AG04450 (cell line): ENCODE measurements around the gene UBR4. TPM values are rescaled to one million over a fixed set of nuclear protein-coding genes. Genes with fewer than 3 reads are reported as not detected.

ENCODE experiments used
- CTCF ChIA-PET: fragments of 300-600, 350-600 bp; formaldehyde crosslinking; extraction: SDS; loops from one replicate; lab custom pipeline; 2022; ENCODE audit warnings: antibody characterized with exemption, inconsistent platforms; lab: Charles Lee
- POLR2A ChIA-PET: fragments of 350-600 bp; formaldehyde crosslinking; extraction: SDS; loops from one replicate; lab custom pipeline; 2021; ENCODE audit warnings: antibody characterized with exemption, inconsistent platforms; lab: Yijun Ruan, JAX
- DNase-seq: peaks from one replicate; pipeline ENCODE4 v3.0.0-alpha.2; 2011; ENCODE audit warnings: low read depth, low spot score
- H3K27ac ChIP-seq: one replicate; pipeline ENCODE4 v1.5.1; 2012; ENCODE audit warnings: low read depth, low read length, control low read depth
- H3K27me3 ChIP-seq: one replicate; pipeline ENCODE4 v1.6.0; 2012; ENCODE audit warnings: low read length; ENCODE audit not compliant: control insufficient read depth, insufficient read depth
- H3K4me3 ChIP-seq: 2 replicates; pipeline ENCODE4 v1.5.1; 2011; ENCODE audit warnings: mild to moderate bottlenecking, low read depth, low read length, control low read depth
- H3K9me3 ChIP-seq: 2 replicates; pipeline ENCODE4 v1.5.1; 2012; ENCODE audit warnings: low read length; ENCODE audit not compliant: control insufficient read depth, insufficient read depth
- polyA plus RNA-seq: library from polyadenylated mRNA; depleted of rRNA; stranded (reverse); fragments of >200 nt; gene quantifications from 2 replicates; pipeline ENCODE4 v1.2.3, GENCODE V29; 2011
- TF ChIP-seq, protein P1 (sequence below): IDR thresholded peaks from 2 replicates; pipeline ENCODE4 v1.5.1; 2011; ENCODE audit warnings: low read depth, low read length, control low read depth, inconsistent platforms

UBR4 gene
- polyA plus RNA-seq, 1 experiment: 91.9 TPM

DNA sequence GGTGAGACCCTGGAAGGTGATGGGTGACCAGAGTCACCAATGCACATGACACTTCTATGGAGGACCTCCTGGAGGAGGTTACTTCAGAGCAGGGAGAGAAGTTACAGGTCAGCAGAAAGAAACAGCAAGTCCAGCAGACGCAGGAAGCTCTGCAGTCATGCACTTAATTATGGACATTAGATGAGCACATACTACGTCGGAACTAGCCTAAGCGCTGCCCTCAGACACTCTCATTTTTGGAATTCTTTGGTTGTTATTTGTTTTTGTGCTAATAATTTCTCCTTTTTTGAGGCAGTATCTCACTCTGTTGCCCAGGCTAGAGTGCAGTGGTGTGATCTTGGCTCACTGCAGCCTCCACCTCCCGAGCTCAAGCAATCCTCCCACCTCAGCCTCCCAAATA is 160.3 kb downstream of the UBR4 start:
- POLR2A ChIA-PET: no interaction called here
- CTCF ChIA-PET: interaction anchor here (0.9 kb wide), 1 partner anchor 136 kb away, joined by 5 read pairs; no protein-coding TSS in a partner anchor
- TF ChIP-seq, protein P1, sequence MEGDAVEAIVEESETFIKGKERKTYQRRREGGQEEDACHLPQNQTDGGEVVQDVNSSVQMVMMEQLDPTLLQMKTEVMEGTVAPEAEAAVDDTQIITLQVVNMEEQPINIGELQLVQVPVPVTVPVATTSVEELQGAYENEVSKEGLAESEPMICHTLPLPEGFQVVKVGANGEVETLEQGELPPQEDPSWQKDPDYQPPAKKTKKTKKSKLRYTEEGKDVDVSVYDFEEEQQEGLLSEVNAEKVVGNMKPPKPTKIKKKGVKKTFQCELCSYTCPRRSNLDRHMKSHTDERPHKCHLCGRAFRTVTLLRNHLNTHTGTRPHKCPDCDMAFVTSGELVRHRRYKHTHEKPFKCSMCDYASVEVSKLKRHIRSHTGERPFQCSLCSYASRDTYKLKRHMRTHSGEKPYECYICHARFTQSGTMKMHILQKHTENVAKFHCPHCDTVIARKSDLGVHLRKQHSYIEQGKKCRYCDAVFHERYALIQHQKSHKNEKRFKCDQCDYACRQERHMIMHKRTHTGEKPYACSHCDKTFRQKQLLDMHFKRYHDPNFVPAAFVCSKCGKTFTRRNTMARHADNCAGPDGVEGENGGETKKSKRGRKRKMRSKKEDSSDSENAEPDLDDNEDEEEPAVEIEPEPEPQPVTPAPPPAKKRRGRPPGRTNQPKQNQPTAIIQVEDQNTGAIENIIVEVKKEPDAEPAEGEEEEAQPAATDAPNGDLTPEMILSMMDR: no peak
- Histone ChIP-seq H3K4me3 (no peak overlapping the region), H3K27me3 (peaks cover 23% of the 10 kb centered on the region), H3K9me3 (no peaks in the 10 kb centered on the region; the same call in 1 of the 2 replicates), H3K27ac (no peak overlapping the region)
- no peak for DNase-seq

DNA sequence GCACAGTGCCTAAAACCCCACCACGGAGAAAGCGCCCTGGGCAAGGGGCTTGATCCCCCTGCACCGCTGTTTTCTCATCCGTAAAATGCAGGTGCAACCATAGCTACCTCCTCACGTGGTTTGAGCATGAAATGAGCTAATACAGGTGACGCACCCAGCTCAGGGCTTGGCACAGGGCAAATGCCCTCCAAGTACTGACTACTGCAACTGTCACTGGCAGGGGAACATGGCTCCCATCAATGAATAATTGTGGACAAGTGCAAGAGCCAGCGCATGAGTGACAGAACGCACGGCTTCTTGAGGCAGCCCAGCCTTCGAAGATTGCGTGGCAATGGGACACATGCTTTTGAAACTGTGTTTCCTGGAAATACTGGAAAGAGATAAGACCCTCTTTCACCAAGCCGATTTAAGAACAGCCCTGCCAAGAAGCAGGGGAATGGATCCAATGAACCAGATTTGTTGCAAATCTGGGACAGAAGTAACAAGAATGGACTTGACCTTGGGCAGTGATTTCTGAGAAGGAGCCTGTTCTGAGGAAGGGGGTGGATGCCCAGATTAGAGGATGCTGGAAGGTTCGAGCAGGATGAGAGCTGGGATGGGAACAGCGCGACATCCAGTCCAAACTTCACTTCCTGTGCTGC is 160.8 kb downstream of the UBR4 start:
- peaks cover 19% of the 10 kb centered on the region for H3K27me3 ChIP-seq
- ChIA-PET CTCF (interaction anchor here (0.7 to 2.2 kb wide), 3 partner anchors 136 to 137 kb away, joined by 3 to 8 read pairs (median 5); no protein-coding TSS in a partner anchor), POLR2A (no interaction called here)
- no peak overlapping the region for H3K27ac ChIP-seq
- TF ChIP-seq, protein P1: no peak
- no peaks in the 10 kb centered on the region; the same call in 1 of the 2 replicates for H3K9me3 ChIP-seq
- no peak for DNase-seq
- no peak overlapping the region for H3K4me3 ChIP-seq

DNA sequence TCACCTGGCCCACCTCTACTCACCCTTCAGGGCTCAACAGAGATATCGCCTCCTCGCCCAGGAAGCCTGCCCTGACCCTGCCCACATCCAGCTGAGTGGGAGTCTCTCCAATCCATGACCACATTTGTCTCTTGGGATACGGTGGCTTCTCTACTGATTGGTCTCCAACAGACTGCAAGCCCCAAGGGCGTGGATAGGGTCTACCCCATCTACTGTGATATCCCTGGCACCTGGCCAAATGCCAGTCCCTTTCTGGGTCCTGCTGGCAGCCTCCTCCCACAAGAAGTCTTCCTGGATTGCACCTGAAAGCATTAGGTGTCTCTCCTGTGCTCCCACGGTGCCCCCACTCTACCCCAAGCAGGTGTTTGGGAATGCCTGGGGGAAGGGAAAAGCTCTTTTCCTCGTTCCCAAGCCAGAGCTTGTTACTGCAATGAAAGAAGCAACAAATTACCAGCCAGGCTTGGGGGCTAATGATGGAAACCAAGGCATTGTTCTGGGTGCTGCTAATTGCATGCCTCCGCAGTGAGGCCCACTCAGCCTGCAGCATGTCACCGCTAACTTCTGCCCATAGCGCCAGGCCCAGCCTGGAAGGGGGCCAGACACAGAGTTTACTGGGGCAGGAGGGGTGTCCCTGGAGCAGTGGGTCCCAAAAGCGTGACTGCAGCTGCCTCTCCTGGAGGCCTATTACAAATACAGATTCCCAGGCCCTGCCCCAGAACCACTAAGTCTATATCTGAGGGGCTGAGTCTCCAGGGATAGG is 162.9 kb downstream of the UBR4 start:
- Histone ChIP-seq H3K9me3 (no peaks in the 10 kb centered on the region), H3K27ac (no peak overlapping the region), H3K27me3 (peaks cover 22% of the 10 kb centered on the region), H3K4me3 (no peak overlapping the region)
- no peak for DNase-seq
- TF ChIP-seq, protein P1: no peak
- ChIA-PET CTCF (interaction anchor here (2.2 kb wide), 1 partner anchor 134 kb away, joined by 8 read pairs; no protein-coding TSS in a partner anchor), POLR2A (no interaction called here)

DNA sequence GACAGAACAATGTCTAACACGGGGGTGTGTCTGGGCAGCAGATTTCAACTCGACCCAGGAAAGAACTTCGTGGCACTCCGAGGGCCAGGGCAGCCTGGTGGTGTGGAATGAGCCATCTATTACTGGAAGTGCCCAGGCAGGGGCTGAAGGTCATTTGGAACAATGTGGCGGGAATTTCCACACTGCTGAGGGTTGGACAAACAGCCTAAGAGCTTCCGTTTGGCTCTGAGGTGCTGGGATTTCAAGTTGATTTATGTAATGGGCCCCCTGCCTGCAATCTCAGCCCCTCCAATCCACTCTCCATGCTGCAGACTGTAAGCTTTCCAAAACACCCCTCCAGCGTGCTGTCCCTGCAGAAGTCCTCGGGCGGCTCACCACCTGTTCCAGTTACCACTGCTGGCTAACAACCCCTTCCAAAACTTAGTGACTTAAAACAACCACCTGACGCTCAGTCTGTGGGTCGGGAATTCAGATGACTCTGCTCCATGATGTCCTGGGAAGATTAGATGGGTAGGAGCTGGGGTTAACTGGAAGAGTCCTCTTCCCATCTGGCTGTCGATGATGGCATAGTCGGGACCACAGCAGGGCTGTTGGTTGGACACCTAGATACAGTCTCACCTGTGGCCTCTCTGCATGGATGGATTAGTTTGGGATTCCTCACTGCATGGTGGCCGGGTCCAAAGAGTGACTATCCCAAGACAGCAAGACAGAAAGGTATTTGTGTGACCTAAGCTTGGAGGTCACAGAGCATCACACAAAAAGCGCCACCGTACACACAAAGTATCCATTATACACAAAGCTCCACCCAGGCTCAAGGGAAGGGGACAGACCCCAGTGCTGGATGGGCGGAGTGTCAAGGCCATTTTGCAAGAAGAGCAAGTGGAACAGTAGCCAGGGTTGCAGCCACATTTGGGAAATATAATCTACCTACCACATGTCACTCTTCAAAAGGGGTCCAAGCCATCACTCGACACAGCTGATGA is 163.9 kb downstream of the UBR4 start:
- DNase-seq: no peak
- H3K4me3 ChIP-seq: no peak overlapping the region
- H3K27me3 ChIP-seq: peaks cover 28% of the 10 kb centered on the region
- POLR2A ChIA-PET: no interaction called here
- TF ChIP-seq, protein P1: no peak
- CTCF ChIA-PET: no interaction called here
- H3K9me3 ChIP-seq: no peaks in the 10 kb centered on the region
- no peak overlapping the region for H3K27ac ChIP-seq
